A549 (cell line): Measurements from ENCODE around the gene NKRF. TPM values are rescaled to one million over a fixed set of nuclear protein-coding genes. Genes with fewer than 3 reads are reported as not detected.

Experiments
- ATAC-seq, 2 experiments: fragments of 200-7000 bp in 1 of 2; fragments of >200 bp in 1 of 2; cut with Nextera tagmentation in 1 of 2; cut with Tn5 transposase in 1 of 2; 3 replicates each; pipeline versions ENCODE4 v1.8.0 to v1.9.1; 2018 to 2020; ENCODE audit warnings: mild to moderate bottlenecking in 1 of 2, moderate library complexity in 1 of 2
- CTCF ChIA-PET: fragments of 300-600 bp; sonication (Branson Sonifier 250); formaldehyde crosslinking; extraction: SDS; loops from one replicate; lab custom pipeline; 2021; ENCODE audit warnings: antibody characterized with exemption, inconsistent platforms; lab: Yijun Ruan, JAX
- POLR2A ChIA-PET: fragments of 350-600 bp; formaldehyde crosslinking; extraction: SDS; loops from one replicate; lab custom pipeline; 2021; ENCODE audit warnings: antibody characterized with exemption, inconsistent platforms; lab: Yijun Ruan, JAX
- DNase-seq, 2 experiments: peaks; one replicate each; pipeline versions ENCODE4 v3.0.0 to v3.0.0-alpha.2; 2011 to 2016; ENCODE audit warnings: low read depth in 1 of 2, low spot score in 1 of 2
- FAIRE-seq: peaks from 2 replicates; lab custom pipeline; 2011; peaks lifted over from hg19 to GRCh38; lab: Jason Lieb, UNC
- H3K27ac ChIP-seq, 2 experiments: fragments of >200 bp; sonication (Bioruptor Twin); formaldehyde crosslinking; 3 replicates each; pipeline ENCODE4 v1.5.1; 2016 to 2017
- H3K4me1 ChIP-seq: fragments of >200 bp; sonication (Bioruptor Twin); formaldehyde crosslinking; 3 replicates; pipeline ENCODE4 v1.6.1; 2016
- H3K4me2 ChIP-seq: fragments of >200 bp; sonication (Bioruptor Twin); formaldehyde crosslinking; 3 replicates; pipeline ENCODE4 v1.6.1; 2016
- H3K4me3 ChIP-seq: fragments of >200 bp; sonication (Bioruptor Twin); formaldehyde crosslinking; 3 replicates; pipeline ENCODE4 v1.5.1; 2016
- H3K9me3 ChIP-seq: fragments of >200 bp; sonication (Bioruptor Twin); formaldehyde crosslinking; 3 replicates; pipeline ENCODE4 v1.6.1; 2016
- CEBPB ChIP-seq, 2 experiments: fragments of >200 bp in 1 of 2; sonication (Bioruptor Twin) in 1 of 2; formaldehyde crosslinking in 1 of 2; IDR thresholded peaks; 2 replicates each; pipeline ENCODE4 v1.6.1; 2012 to 2016
- CHD2 ChIP-seq: fragments of 150-350 bp; IDR thresholded peaks from 2 replicates; pipeline ENCODE4 v1.6.1; 2014; ENCODE audit warnings: low read length; ENCODE audit not compliant: partially characterized antibody
- EHF ChIP-seq: fragments of 250-450 bp; sonication (Bioruptor Pico); IDR thresholded peaks from 2 replicates; pipeline ENCODE4 v1.5.0; 2020; ENCODE audit warnings: mild to moderate bottlenecking
- EHMT2 ChIP-seq: fragments of 200-600 bp; sonication (generic); IDR thresholded peaks from 2 replicates; pipeline ENCODE4 v1.6.1; 2016; ENCODE audit warnings: antibody characterized with exemption, low read depth, mild to moderate bottlenecking, moderate library complexity
- EP300 ChIP-seq, 2 experiments: fragments of >200 bp; sonication (Bioruptor Twin); formaldehyde crosslinking; IDR thresholded peaks; 2 replicates in 1 of 2; 3 replicates in 1 of 2; pipeline ENCODE4 v1.6.1; 2016 to 2017
- ESRRA ChIP-seq: fragments of 150-350 bp; IDR thresholded peaks from 2 replicates; pipeline ENCODE4 v1.6.1; 2014; ENCODE audit warnings: mild to moderate bottlenecking, low read length, borderline replicate concordance
- FOSL2 ChIP-seq, 2 experiments: fragments of 450-650 bp in 1 of 2; fragments of >200 bp in 1 of 2; sonication (Bioruptor Twin) in 1 of 2; formaldehyde crosslinking; IDR thresholded peaks; 2 replicates each; pipeline versions ENCODE4 v1.5.0 to v1.6.1; 2016 to 2020; ENCODE audit warnings: mild to moderate bottlenecking in 1 of 2, moderate library complexity in 1 of 2
- FOXS1 ChIP-seq: fragments of 250-450 bp; sonication (Bioruptor Pico); IDR thresholded peaks from 2 replicates; pipeline ENCODE4 v1.5.0; 2020; ENCODE audit warnings: mild to moderate bottlenecking, moderate library complexity
- HEYL ChIP-seq: fragments of 250-450 bp; sonication (Bioruptor Pico); IDR thresholded peaks from 2 replicates; pipeline ENCODE4 v1.8.0; 2021; ENCODE audit warnings: mild to moderate bottlenecking, moderate library complexity
- HOXB13 ChIP-seq: fragments of 250-450 bp; sonication (Bioruptor Pico); IDR thresholded peaks from 2 replicates; pipeline ENCODE4 v1.5.0; 2020; ENCODE audit warnings: low read depth, mild to moderate bottlenecking, moderate library complexity
- HOXB5 ChIP-seq: fragments of 250-450 bp; sonication (Bioruptor Pico); IDR thresholded peaks from 2 replicates; pipeline ENCODE4 v1.5.0; 2020; ENCODE audit warnings: mild to moderate bottlenecking, moderate library complexity
- JUNB ChIP-seq: fragments of >200 bp; sonication (Bioruptor Twin); formaldehyde crosslinking; IDR thresholded peaks from 2 replicates; pipeline ENCODE4 v1.6.1; 2016
- KDM1A ChIP-seq: fragments of 200-600 bp; sonication (generic); IDR thresholded peaks from 2 replicates; pipeline ENCODE4 v1.6.1; 2016; ENCODE audit warnings: low read depth, mild to moderate bottlenecking
- KDM5A ChIP-seq: fragments of 200-600 bp; sonication (generic); IDR thresholded peaks from 2 replicates; pipeline ENCODE4 v1.6.1; 2016; ENCODE audit warnings: antibody characterized with exemption, mild to moderate bottlenecking
- MAFK ChIP-seq: fragments of 450-650 bp; IDR thresholded peaks from 2 replicates; pipeline ENCODE4 v1.6.1; 2014; ENCODE audit not compliant: partially characterized antibody
- MYC ChIP-seq: IDR thresholded peaks from 2 replicates; pipeline ENCODE4 v1.6.1; 2012; ENCODE audit warnings: mild to moderate bottlenecking, inconsistent platforms, low read length, improper control_type of control experiment, borderline replicate concordance
- NFE2L2 ChIP-seq: fragments of 150-350 bp; conservative IDR thresholded peaks from 2 replicates; pipeline ENCODE4 v1.6.1; 2014; ENCODE audit warnings: low read length
- PHF8 ChIP-seq: fragments of 200-600 bp; sonication (generic); IDR thresholded peaks from 2 replicates; pipeline ENCODE4 v1.6.1; 2016; ENCODE audit warnings: low read depth, mild to moderate bottlenecking, antibody characterized with exemption, moderate library complexity, borderline replicate concordance
- POLR2AphosphoS2 ChIP-seq: conservative IDR thresholded peaks from 2 replicates; pipeline ENCODE4 v1.6.1; 2012; ENCODE audit warnings: low read length, improper control_type of control experiment, inconsistent platforms
- RFX5 ChIP-seq: fragments of 450-650 bp; IDR thresholded peaks from 2 replicates; pipeline ENCODE4 v1.7.1; 2014; ENCODE audit warnings: antibody characterized with exemption, mild to moderate bottlenecking, moderate library complexity
- SMC3 ChIP-seq: fragments of >200 bp; sonication (Bioruptor Twin); formaldehyde crosslinking; IDR thresholded peaks from 3 replicates; pipeline ENCODE4 v1.6.1; 2018; ENCODE audit warnings: inconsistent platforms
- TFCP2L1 ChIP-seq: fragments of 250-450 bp; sonication (Bioruptor Pico); IDR thresholded peaks from 2 replicates; pipeline ENCODE4 v1.5.0; 2021; ENCODE audit warnings: mild to moderate bottlenecking
- TP53 ChIP-seq: fragments of 250-450 bp; sonication (Bioruptor Pico); IDR thresholded peaks from 2 replicates; pipeline ENCODE4 v1.5.0; 2021; ENCODE audit warnings: mild to moderate bottlenecking, moderate library complexity
- ZC3H11A ChIP-seq: fragments of 450-650 bp; IDR thresholded peaks from 2 replicates; pipeline ENCODE4 v1.6.1; 2014; ENCODE audit warnings: antibody characterized with exemption, mild to moderate bottlenecking
- WGBS: methylation state at CpG from one replicate; pipeline ENCODE4 v1.1.6; 2017; ENCODE audit errors: missing lambda C conversion rate; 5-methylcytosine and 5-hydroxymethylcytosine counted together
- polyA plus RNA-seq, 4 experiments: library from polyadenylated mRNA; depleted of rRNA in 3 of 4; stranded (reverse); fragments of >200 nt; fragmentation: RNase III in 1 of 4; extraction: RNeasy Plus Mini Kit Qiagen cat#74134 plus additional on column Dnase treatment in 1 of 4; gene quantifications; 2 replicates in 3 of 4; 3 replicates in 1 of 4; pipeline ENCODE4 v1.2.3, GENCODE V29; 2011 to 2017
- TF ChIP-seq, protein P1 (sequence below): fragments of 150-350 bp; IDR thresholded peaks from 2 replicates; pipeline ENCODE4 v1.6.1; 2014; ENCODE audit warnings: low read depth, mild to moderate bottlenecking, low read length
- TF ChIP-seq, protein P2 (sequence below): fragments of 250-450 bp; sonication (Bioruptor Pico); IDR thresholded peaks from 2 replicates; pipeline ENCODE4 v1.5.0; 2021; ENCODE audit warnings: mild to moderate bottlenecking, moderate library complexity, borderline replicate concordance
- TF ChIP-seq, protein P3 (sequence below): fragments of >200 bp; sonication (Bioruptor Twin); formaldehyde crosslinking; IDR thresholded peaks from 3 replicates; pipeline ENCODE4 v1.6.1; 2016

NKRF gene
- polyA plus RNA-seq, 2 of the 4 experiments (the other 2 are of a cell fraction), result 14.7 to 16.2 TPM

DNA sequence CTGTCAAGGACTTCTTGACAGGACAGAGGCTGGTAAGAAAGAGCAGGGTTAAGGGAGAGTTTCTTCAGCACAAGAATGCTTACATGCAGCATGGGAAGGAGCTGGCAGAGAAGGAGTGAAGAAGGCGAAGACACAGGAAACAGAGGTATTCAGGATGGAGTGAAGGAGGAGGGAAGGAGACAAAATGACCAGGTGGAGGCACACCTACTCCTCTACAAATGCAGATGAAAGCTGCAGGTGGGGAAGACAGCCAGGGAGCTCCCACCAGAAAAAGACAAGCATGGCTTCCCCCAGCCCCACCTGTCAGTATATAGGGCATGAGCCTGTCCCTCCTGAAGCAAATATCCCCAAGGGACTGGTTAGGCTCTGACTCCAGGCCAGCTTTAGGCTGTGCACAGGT, 29.6 kb upstream of the NKRF start:
- ChIA-PET CTCF (no interaction called here), POLR2A (no interaction called here)
- TF ChIP-seq KDM1A (no peak), HEYL (CRISPR knock-in tag) (no peak), EHMT2 (no peak), NFE2L2 (no peak), CHD2 (no peak), EHF (CRISPR knock-in tag) (no peak), SMC3 (no peak), RFX5 (no peak), TP53 (no peak), ESRRA (no peak), EP300 (IDR thresholded peaks at IDR 0.05) (no peak), HOXB5 (CRISPR knock-in tag) (no peak), HOXB13 (CRISPR knock-in tag) (no peak), JUNB (no peak), CEBPB (IDR thresholded peaks at IDR 0.05) (no peak), MYC (no peak), MAFK (no peak), TFCP2L1 (CRISPR knock-in tag) (no peak), POLR2AphosphoS2 (no peak)
- TF ChIP-seq, protein P1, sequence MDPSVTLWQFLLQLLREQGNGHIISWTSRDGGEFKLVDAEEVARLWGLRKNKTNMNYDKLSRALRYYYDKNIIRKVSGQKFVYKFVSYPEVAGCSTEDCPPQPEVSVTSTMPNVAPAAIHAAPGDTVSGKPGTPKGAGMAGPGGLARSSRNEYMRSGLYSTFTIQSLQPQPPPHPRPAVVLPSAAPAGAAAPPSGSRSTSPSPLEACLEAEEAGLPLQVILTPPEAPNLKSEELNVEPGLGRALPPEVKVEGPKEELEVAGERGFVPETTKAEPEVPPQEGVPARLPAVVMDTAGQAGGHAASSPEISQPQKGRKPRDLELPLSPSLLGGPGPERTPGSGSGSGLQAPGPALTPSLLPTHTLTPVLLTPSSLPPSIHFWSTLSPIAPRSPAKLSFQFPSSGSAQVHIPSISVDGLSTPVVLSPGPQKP, result no peak
- no peak for ATAC-seq
- DNase-seq, result no peak
- Histone ChIP-seq H3K4me1 (no peaks in the 10 kb centered on the region), H3K4me2 (no peak overlapping the region), H3K4me3 (no peak overlapping the region), H3K27ac (no peak overlapping the region), H3K9me3 (no peaks in the 10 kb centered on the region)
- no peak for FAIRE-seq
- WGBS, result 95% methylated on average over 1 of the region's 1 CpG

DNA sequence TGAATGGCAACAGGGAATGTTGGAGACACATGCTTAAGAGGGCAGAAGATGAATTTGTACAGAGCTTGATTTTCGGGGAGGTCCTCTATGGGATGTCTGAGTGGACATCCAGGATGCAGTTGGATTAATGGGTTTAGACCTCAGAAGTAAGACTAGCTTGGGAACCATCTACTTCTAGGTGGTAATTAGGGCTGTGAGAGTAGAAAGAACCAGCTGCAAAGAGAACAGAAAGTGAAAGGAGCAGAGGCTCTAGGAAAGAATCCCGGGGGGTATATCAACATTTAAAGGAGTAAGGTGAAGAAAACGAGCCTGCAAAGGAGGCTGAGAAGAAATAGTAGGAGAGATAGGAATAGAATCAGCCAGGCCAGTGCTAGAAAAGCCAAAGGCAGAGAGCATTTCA, 29.0 kb upstream of the NKRF start:
- ChIA-PET POLR2A (no interaction called here), CTCF (no interaction called here)
- TF ChIP-seq ZC3H11A, result no peak
- TF ChIP-seq, protein P2, sequence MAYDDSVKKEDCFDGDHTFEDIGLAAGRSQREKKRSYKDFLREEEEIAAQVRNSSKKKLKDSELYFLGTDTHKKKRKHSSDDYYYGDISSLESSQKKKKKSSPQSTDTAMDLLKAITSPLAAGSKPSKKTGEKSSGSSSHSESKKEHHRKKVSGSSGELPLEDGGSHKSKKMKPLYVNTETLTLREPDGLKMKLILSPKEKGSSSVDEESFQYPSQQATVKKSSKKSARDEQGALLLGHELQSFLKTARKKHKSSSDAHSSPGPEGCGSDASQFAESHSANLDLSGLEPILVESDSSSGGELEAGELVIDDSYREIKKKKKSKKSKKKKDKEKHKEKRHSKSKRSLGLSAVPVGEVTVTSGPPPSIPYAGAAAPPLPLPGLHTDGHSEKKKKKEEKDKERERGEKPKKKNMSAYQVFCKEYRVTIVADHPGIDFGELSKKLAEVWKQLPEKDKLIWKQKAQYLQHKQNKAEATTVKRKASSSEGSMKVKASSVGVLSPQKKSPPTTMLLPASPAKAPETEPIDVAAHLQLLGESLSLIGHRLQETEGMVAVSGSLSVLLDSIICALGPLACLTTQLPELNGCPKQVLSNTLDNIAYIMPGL (CRISPR knock-in tag), result no peak
- no peak for TF ChIP-seq SMC3
- no peak for TF ChIP-seq FOSL2 (IDR thresholded peaks at IDR 0.05)
- no peak for TF ChIP-seq FOSL2 (CRISPR knock-in tag; IDR thresholded peaks at IDR 0.05)
- no peak for TF ChIP-seq FOXS1 (CRISPR knock-in tag)
- no peak for TF ChIP-seq KDM5A
- TF ChIP-seq POLR2AphosphoS2, result no peak
- TF ChIP-seq TFCP2L1 (CRISPR knock-in tag), result no peak
- TF ChIP-seq, protein P3, sequence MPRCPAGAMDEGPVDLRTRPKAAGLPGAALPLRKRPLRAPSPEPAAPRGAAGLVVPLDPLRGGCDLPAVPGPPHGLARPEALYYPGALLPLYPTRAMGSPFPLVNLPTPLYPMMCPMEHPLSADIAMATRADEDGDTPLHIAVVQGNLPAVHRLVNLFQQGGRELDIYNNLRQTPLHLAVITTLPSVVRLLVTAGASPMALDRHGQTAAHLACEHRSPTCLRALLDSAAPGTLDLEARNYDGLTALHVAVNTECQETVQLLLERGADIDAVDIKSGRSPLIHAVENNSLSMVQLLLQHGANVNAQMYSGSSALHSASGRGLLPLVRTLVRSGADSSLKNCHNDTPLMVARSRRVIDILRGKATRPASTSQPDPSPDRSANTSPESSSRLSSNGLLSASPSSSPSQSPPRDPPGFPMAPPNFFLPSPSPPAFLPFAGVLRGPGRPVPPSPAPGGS, result no peak
- TF ChIP-seq PHF8, result no peak
- no peak overlapping the region for H3K4me2 ChIP-seq
- no peaks in the 10 kb centered on the region for H3K4me1 ChIP-seq
- no peak for ATAC-seq
- H3K27ac ChIP-seq, result no peak overlapping the region
- no peaks in the 10 kb centered on the region for H3K9me3 ChIP-seq
- DNase-seq, result no peak
- H3K4me3 ChIP-seq, result no peak overlapping the region
- 35% methylated on average over 3 of the region's 3 CpGs for WGBS
- no peak for FAIRE-seq
